GM20000 (cell line): ENCODE measurements around the gene MLXIP.

Source experiments
- DNase-seq: peaks from one replicate; pipeline ENCODE4 v3.0.0; 2012; ENCODE audit warnings: low spot score
- CTCF ChIP-seq: IDR thresholded peaks from 2 replicates; pipeline ENCODE4 v1.5.1; 2012; ENCODE audit warnings: mild to moderate bottlenecking, control low read depth; ENCODE audit errors: extremely low read depth, missing control alignments

Gene MLXIP

GRCh38 chr12:122094735-122095631 lies 16.4 kb downstream of the MLXIP start:
- no peak for TF ChIP-seq CTCF
- DNase-seq: no peak

- no peak for TF ChIP-seq CTCF
These were observed 17.5 kb downstream of the MLXIP start for GRCh38 chr12:122096014-122096413.

GRCh38 chr12:122096591-122097149 lies 18.1 kb downstream of the MLXIP start:
- DNase-seq: no peak
- no peak for TF ChIP-seq CTCF

More at GRCh38 chr12:122096014-122096413, 17.5 kb downstream of the MLXIP start:
- DNase-seq: no peak

GRCh38 chr12:122097584-122097926 lies 19.0 kb downstream of the MLXIP start:
- TF ChIP-seq CTCF: no peak
- no peak for DNase-seq

GRCh38 chr12:122097927-122098756 lies 19.6 kb downstream of the MLXIP start:
- no peak for DNase-seq
- no peak for TF ChIP-seq CTCF

GRCh38 chr12:122099280-122099749 lies 20.8 kb downstream of the MLXIP start:
- DNase-seq: no peak
- no peak for TF ChIP-seq CTCF

- no peak for TF ChIP-seq CTCF
- no peak for DNase-seq
These were observed 21.3 kb downstream of the MLXIP start for GRCh38 chr12:122099856-122100255.
